Heart right ventricle (tissue), 16 donors: Measurements from ENCODE around the gene CANT1. TPM values are rescaled to one million over a fixed set of nuclear protein-coding genes. Genes with fewer than 3 reads are reported as not detected.

Source experiments
- ATAC-seq, 8 donors: fragments of 200-7000 bp; cut with Tn5 transposase; one replicate each; pipeline ENCODE4 v1.9.1; 2020; ENCODE audit warnings: mild to moderate bottlenecking in 8 of 8, moderate library complexity in 8 of 8, moderate number of reproducible peaks in 1 of 8
- DNase-seq, 2 donors: peaks; one replicate each; pipeline ENCODE4 v3.0.0-alpha.2; 2020
- H3K27ac ChIP-seq, 10 donors: fragments of 200-600 bp; sonication (generic) in 2 of 10; one replicate each; pipeline versions ENCODE4 v1.5.0 to v1.8.0; 2020 to 2022; ENCODE audit warnings: mild to moderate bottlenecking in 3 of 10
- H3K27me3 ChIP-seq, 7 donors: fragments of 200-600 bp; one replicate each; pipeline ENCODE4 v1.8.0; 2021 to 2022; ENCODE audit warnings: mild to moderate bottlenecking in 2 of 7
- H3K36me3 ChIP-seq, 9 donors: fragments of 200-600 bp; sonication (generic) in 1 of 9; one replicate each; pipeline versions ENCODE4 v1.5.0 to v1.8.0; 2020 to 2022; ENCODE audit warnings: mild to moderate bottlenecking in 2 of 9
- H3K4me1 ChIP-seq, 9 donors: fragments of 200-600 bp; sonication (generic) in 1 of 9; one replicate each; pipeline versions ENCODE4 v1.5.0 to v1.8.0; 2020 to 2022; ENCODE audit warnings: mild to moderate bottlenecking in 4 of 9
- H3K4me3 ChIP-seq, 10 donors: fragments of 200-600 bp; sonication (generic) in 2 of 10; one replicate each; pipeline versions ENCODE4 v1.5.0 to v1.8.0; 2020 to 2022; ENCODE audit warnings: mild to moderate bottlenecking in 7 of 10, moderate library complexity in 2 of 10
- H3K9me3 ChIP-seq, 11 donors: fragments of 200-600 bp in 10 of 11; sonication (generic) in 2 of 11; one replicate each; pipeline versions ENCODE4 v1.5.0 to v1.8.0; 2013 to 2022; ENCODE audit warnings: mild to moderate bottlenecking in 2 of 11, control low read depth in 1 of 11, moderate library complexity in 1 of 11
- CTCF ChIP-seq, 9 donors: fragments of 200-600 bp; sonication (generic) in 2 of 9; IDR thresholded peaks; one replicate each; pipeline versions ENCODE4 v1.5.0 to v1.8.0; 2021 to 2022; ENCODE audit warnings: antibody characterized with exemption in 9 of 9, mild to moderate bottlenecking in 5 of 9, moderate library complexity in 1 of 9
- WGBS, 2 donors: extraction: QIAGEN DNeasy Blood & Tissue Kit; methylation state at CpG; one replicate each; pipeline ENCODE4 v1.1.7; 2013; ENCODE audit warnings: inconsistent platforms in 1 of 2; 5-methylcytosine and 5-hydroxymethylcytosine counted together
- intact Hi-C, 10 donors: fragments of 100-400 bp; cut with DNase I; formaldehyde crosslinking; loops; one replicate each; pipeline versions ENCODE4 v1.11.1 to v1.14.2; 2022
- polyA plus RNA-seq, 2 donors: library from polyadenylated mRNA; stranded (reverse); fragments of 200-250 nt; gene quantifications; one replicate each; pipeline ENCODE4 v1.2.3, GENCODE V29; 2013
- total RNA-seq, 10 donors: library from RNA; stranded (reverse); fragmentation: NEBNext Ultra II Directional in 3 of 10; extraction: Animal tissue kit (Norgen Biotek cat#: 25700) in 3 of 10; gene quantifications; one replicate each; pipeline versions ENCODE4 v1.2.1 to v1.2.4, GENCODE V29; 2021 to 2023
- donor health status: Arrhythmogenic right ventricular cardiomyopathy.
- donor health status: ischemic (EF 13 %, LVEDD 7.1; RV severe dilation, severe dysfunction).
- donor health status: healthy with polysubstance abuse.
- donor health status: DM: no; HTN: yes; CAD: no.
- donor health status: DM: no; HTN: no; CAD: no.
- donor health status: ischemic (EF 25% LVEDD 6.9; RV normal size, moderate dysfunction).
- donor health status: ischemic (EF 25% LVEDD 5.7; RV mildly dilated, moderate dysfunction).
- donor health status: healthy.
- donor health status: DM: yes; HTN: yes; CAD: no.
- donor health status: Ischemic cardiomyopathy.
- donor health status: ischemic (EF 35%, LVEDD 5.7; RV mildly dilated, moderate dysfunction).
- donor health status: nonischemic (EF 11% LVEDD 7.7; RV severe dilation, severe dysfunction).
- donor health status: DM: yes; HTN: yes; CAD: no.
- donor health status: PGD.
- donor health status: ischemic (EF 29% LVEDD 5.4; RV normal size, mild dysfunction).
- donor health status: nonischemic (EF 23%, LVEDD 6.1; RV moderate dilation, normal function).

CANT1 gene
- total and polyA plus RNA-seq, 12 donors = 4.1 to 33.4 (median 23.8) TPM

GRCh38 chr17:79024901-79025737 is 15.6 kb upstream of the CANT1 start:
- peak overlapping the region; percentile 84 to 95 (median 90) for H3K27ac ChIP-seq
- intact Hi-C loops = loop anchor here in 4 of 10 donors (2.0 to 10.0 kb wide), 4 partner anchors 18 to 367 kb away; partner anchors contain the start of gene ENGASE (in 1 of the 4)

GRCh38 chr17:79023886-79024771 is 14.6 kb upstream of the CANT1 start, which contains the start of gene C1QTNF1:
C1QTNF1 (plus strand) TSS chr17:79024169; CDS start chr17:79043969, 19,800 bp downstream.
- H3K4me1 ChIP-seq = peaks cover 50 to 95% (median 90%) of the 10 kb centered on the region in 9 donors
- ATAC-seq = peak; percentile 4 to 52 (median 31)
- WGBS, 2 donors = 2% methylated on average over 77 of the region's 77 CpGs

More at GRCh38 chr17:79024901-79025737, 15.6 kb upstream of the CANT1 start:
- peaks cover 0 to 81% (median 0%) of the 10 kb centered on the region in 7 donors for H3K27me3 ChIP-seq
- 19 to 20% methylated on average over 31 of the region's 31 CpGs for WGBS, 2 donors
- no peaks in the 10 kb centered on the region for H3K36me3 ChIP-seq
- ATAC-seq = peak; percentile 7 to 80 (median 64)
- H3K4me1 ChIP-seq = peaks cover 45 to 97% (median 83%) of the 10 kb centered on the region in 9 donors
- DNase-seq = peak; percentile 75 to 77
- no peak for TF ChIP-seq CTCF (IDR thresholded peaks at IDR 0.05)
- no peaks in the 10 kb centered on the region for H3K9me3 ChIP-seq
- peak overlapping the region; percentile 58 to 83 (median 76) for H3K4me3 ChIP-seq

GRCh38 chr17:79023180-79023705 is 13.7 kb upstream of the CANT1 start:
- 67 to 68% methylated on average over 12 of the region's 12 CpGs for WGBS, 2 donors
- Histone ChIP-seq H3K27ac (peak overlapping the region; percentile 84 to 95 (median 90)), H3K4me1 (peaks cover 49 to 90% (median 85%) of the 10 kb centered on the region in 9 donors), H3K36me3 (no peaks in the 10 kb centered on the region), H3K4me3 (peak overlapping the region in 9 of 10 donors; percentile 58 to 83 (median 78)), H3K27me3 (peaks cover 0 to 70% (median 0%) of the 10 kb centered on the region in 7 donors), H3K9me3 (no peaks in the 10 kb centered on the region)
- intact Hi-C loops = loop anchor here in 3 of 10 donors (5.0 to 10.0 kb wide), 3 partner anchors 52 to 369 kb away; partner anchors contain the start of gene ENGASE (in 1 of the 3)
- no peak for TF ChIP-seq CTCF (IDR thresholded peaks at IDR 0.05)
- peak in 3 of 8 donors; percentile 14 to 36 (median 14) for ATAC-seq
- no peak for DNase-seq

More at GRCh38 chr17:79023886-79024771, 14.6 kb upstream of the CANT1 start, which contains the start of gene C1QTNF1:
- intact Hi-C loops = loop anchor here in 4 of 10 donors (2.0 to 10.0 kb wide), 4 partner anchors 19 to 368 kb away; partner anchors contain the start of gene ENGASE (in 1 of the 4)
- H3K27me3 ChIP-seq = peaks cover 0 to 79% (median 0%) of the 10 kb centered on the region in 7 donors
- no peaks in the 10 kb centered on the region for H3K9me3 ChIP-seq
- peak in 8 of 9 donors; percentile 22 to 49 (median 38) for TF ChIP-seq CTCF (IDR thresholded peaks at IDR 0.05)
- peak; percentile 72 for DNase-seq
- H3K4me3 ChIP-seq = peak within 1 kb of the TSS; percentile 58 to 83 (median 76)
- H3K27ac ChIP-seq = peak within 1 kb of the TSS; percentile 84 to 95 (median 90)
- no peaks in the 10 kb centered on the region for H3K36me3 ChIP-seq
